GM13977 (cell line): ENCODE results near the gene MBP.

Source experiments
- DNase-seq: peaks from one replicate; pipeline ENCODE4 v3.0.0; 2012; ENCODE audit warnings: low spot score
- in situ Hi-C: fragments of 300-500 bp; cut with MboI; formaldehyde crosslinking; loops from one replicate; pipeline ENCODE4 v1.12.0; 2022; ENCODE audit warnings: low sequenced_read_pairs, low pct_unique_long_range_greater_than_20kb, mixed read lengths, inconsistent platforms; ENCODE audit not compliant: unreplicated experiment
- TF ChIP-seq, protein P1 (sequence below): IDR thresholded peaks from 2 replicates; pipeline ENCODE4 v1.5.1; 2012; ENCODE audit warnings: mild to moderate bottlenecking, control low read depth; ENCODE audit not compliant: insufficient read depth; ENCODE audit errors: extremely low read depth, missing control alignments

The MBP gene

DNA sequence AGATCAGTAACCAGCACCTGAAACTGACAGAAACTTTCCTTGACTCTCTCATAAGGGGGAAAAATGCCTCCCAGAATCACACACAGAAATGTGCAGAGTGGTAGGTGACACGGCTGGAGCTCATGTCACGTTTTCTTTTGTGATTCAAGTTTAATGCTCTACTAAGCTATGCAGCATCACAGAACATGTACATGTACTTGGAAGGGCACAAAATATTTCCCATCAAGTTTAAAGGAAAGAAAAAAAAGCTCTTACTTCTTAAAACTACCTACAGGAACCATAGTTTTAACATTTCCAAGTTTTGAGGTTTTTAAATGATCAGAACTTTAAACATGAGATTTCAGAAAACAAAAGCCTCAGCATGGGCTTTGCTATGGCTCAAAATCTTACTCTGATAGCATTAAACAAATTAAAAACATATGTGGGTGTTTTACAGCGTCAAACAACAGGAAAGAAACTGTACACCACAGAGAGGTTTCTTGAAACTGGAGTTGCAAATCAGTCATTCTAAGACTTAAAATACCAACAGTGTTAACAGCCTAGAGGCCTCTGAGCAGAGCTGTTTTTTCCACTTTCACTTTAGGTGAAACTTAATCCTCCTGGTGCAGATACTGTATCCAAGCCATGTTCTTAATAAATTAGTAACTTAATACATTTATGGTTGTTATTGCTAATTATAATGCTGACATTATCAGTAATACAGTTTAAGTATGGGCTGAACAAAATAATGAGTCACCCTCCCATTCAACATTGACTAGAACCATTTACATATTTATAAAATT, 30.1 kb downstream of the MBP start:
- DNase-seq, result peak; percentile 87
- in situ Hi-C loops, result no loop called here
- TF ChIP-seq, protein P1, sequence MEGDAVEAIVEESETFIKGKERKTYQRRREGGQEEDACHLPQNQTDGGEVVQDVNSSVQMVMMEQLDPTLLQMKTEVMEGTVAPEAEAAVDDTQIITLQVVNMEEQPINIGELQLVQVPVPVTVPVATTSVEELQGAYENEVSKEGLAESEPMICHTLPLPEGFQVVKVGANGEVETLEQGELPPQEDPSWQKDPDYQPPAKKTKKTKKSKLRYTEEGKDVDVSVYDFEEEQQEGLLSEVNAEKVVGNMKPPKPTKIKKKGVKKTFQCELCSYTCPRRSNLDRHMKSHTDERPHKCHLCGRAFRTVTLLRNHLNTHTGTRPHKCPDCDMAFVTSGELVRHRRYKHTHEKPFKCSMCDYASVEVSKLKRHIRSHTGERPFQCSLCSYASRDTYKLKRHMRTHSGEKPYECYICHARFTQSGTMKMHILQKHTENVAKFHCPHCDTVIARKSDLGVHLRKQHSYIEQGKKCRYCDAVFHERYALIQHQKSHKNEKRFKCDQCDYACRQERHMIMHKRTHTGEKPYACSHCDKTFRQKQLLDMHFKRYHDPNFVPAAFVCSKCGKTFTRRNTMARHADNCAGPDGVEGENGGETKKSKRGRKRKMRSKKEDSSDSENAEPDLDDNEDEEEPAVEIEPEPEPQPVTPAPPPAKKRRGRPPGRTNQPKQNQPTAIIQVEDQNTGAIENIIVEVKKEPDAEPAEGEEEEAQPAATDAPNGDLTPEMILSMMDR, result no peak

DNA sequence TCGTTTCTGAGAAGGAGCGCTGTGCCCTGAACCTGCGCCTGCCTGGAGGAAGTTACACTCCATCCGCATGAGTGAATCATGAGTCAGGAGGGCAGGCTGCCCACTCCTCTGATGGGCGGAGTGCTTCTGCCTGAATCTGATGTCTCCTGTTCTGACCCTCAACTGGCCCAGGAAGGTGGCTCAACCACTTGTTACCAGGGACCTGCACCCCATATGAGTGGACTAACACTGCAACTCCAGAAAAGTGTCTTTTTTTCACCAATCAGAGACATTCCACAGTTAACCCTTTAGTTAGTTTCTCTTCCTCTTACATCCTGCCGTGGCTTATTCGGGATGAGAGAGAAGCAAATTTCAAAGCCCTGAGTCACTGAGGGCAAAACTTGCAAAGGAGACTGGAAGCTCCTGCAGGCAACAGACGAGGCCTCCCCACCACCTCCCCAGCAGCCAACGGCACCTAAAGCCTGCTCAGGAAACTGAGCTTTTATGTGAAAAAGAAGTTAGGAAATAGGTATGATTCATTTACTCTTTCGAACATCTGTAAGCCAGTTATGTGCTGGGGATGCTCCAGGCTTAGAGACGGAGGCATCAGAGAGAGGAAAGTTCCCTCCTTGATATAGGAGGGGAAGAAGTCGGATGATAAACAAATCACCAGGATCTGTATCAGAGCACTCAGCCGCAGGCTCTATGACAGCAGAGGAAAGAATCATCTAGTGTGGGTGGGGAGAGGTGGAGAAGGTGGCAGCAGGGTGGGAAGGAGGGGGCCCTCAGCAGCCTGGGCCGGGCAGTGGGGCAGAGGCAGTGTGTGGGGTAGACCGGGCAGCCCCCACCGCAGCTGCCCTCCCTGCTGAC, 30.9 kb downstream of the MBP start:
- DNase-seq, result peak; percentile 59
- TF ChIP-seq, protein P1, result no peak
- in situ Hi-C loops, result no loop called here

DNA sequence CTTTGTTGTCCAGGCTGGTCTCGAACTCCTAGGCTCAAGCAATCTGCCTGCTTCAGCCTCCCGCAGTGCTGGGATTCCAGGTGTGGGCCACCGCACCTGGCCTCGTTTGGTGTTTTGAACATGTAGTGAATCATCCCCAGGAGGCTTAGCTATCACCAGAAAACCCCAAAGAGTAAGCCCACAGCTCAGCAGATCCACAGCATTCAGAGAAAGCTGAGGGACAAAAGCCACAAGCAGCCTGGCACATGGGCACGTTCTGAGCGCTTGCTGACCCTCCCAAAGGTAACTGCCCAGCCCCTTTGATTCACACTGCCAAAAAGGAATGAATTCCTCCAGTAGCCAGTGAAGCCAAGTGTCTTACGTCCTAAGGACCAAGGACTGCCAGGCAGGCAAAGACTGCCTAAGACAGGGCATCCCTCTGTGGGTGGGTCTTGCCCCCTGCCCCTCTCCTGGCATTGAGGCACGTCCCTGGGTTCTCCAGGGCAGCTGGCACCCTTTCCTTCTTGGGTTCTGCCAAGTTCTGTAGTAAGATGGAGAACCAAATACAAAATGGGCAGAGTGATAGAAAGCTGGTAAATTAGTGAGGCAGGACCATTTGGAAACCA, 31.7 kb downstream of the MBP start:
- no peak for DNase-seq
- in situ Hi-C loops, result no loop called here

DNA sequence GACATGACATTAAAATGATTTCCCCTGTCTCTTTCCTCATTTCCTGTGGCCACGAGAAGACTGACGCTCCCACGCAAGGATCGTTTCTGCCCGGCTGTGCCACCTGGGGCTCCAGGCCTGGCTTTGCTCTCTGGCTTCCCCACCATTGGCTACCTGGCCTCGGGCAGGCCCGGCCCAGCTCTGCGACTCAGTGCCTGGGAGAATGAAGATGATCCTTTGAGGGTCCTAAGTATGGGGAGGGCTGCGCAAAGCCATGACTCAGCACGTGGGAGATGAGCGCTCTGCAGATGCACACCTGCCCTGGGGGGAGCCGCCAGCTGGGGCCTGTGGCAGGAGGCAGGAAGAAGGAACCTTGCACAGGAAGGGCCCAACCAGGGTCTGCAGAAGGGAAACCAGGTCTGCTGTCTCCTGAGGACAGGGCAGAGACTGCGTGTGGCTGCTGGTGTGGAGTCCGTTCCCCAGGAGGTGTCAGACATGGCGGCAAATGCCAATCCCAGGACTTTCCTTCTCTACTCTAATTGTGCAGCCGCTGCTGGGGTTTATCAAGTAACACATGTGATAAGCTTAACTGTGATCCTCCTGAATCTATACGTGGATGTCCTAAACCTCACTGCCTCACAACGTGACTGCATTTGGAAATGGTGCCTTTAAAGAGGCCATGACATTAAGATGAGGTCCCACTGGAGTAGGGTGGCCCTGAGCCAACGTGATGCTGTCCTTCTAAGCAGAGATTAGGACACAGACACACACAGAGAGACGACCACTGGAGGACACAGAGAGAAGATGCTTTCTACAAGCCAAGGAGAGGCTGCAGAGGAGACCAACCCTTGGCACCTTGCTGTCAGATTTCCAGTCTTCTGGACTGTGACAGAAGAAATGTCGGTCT, 32.9 kb downstream of the MBP start:
- in situ Hi-C loops, result no loop called here
- no peak for DNase-seq
- TF ChIP-seq, protein P1, result no peak

More for the DNA sequence above, 31.7 kb downstream of the MBP start:
- TF ChIP-seq, protein P1, result no peak

DNA sequence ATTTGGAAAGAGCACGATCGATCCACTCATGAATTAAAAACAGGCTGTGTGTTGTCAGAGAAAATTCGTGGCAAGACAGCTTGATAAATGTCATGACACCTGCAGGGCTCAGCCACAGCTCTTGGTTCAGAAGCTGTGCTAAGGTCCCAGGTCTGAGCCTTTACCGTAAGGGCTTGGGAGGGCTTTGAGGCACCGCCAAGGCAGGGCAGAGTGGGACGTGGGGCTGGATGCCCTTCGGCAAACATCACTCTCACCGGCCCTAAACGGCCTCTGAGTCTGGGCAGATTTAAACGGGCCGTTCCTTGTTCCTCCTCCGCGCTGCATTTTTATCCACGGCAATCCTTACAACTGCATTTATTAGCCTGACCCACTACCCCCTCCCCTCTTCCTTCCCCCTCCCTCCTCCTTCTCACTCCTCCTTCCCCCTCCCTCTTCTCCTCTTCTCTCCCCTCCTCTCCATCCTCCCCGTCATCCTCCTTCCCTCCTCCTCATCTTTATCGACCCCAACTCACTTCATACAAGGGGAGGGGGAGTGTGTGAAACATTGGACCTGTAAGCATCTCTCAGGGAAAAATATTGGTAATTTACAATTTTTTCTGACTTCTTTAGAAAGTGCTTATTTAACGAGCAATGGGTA, 33.9 kb downstream of the MBP start:
- in situ Hi-C loops, result no loop called here
- TF ChIP-seq, protein P1, result no peak
- DNase-seq, result no peak
